GM21367 (cell line): ENCODE measurements around the gene ATRNL1.
"Not testable (repeated sequence)": the region's sequence is repeated elsewhere in the genome, so short reads cannot be mapped to it uniquely, and the experiment has no call there.

Experiments used
- ATAC-seq: cut with Tn5 transposase; IDR thresholded peaks from one replicate; pipeline ENCODE4 v1.9.1; 2021; ENCODE audit not compliant: unreplicated experiment

Gene ATRNL1

DNA sequence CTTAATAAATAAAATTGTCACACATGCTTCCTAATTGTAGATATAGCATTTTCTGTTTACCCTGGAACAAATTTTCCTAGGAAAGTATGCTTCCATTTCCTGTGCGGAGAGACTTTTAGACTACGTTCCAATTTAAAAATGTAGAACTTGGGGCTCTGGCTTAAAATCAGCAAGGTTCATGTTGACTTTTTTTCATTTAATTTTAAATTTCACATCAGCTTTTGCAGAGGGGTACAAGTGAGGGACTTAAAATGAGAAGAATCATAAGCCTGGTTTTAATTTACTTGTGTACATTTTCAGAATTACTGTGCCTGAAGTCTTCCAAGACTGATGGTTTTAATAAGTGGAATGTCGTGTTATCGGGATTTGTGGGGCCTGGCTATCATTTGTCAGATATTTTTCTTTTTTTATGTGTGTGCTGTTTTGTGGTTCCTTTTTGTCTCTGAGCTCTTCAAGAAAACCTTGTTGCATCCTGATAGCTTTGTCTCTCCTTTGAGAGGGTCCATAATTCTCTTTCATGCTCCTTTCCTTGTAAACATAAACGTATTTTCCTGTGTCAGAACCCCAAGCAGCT is 8.8 kb upstream of the ATRNL1 start:
- no peak for ATAC-seq

GRCh38 chr10:115091161-115091560 is 2.0 kb upstream of the ATRNL1 start:
- ATAC-seq: no peak

GRCh38 chr10:115092258-115092554 is 959 bp upstream of the ATRNL1 start:
- peak; percentile 7 for ATAC-seq

DNA sequence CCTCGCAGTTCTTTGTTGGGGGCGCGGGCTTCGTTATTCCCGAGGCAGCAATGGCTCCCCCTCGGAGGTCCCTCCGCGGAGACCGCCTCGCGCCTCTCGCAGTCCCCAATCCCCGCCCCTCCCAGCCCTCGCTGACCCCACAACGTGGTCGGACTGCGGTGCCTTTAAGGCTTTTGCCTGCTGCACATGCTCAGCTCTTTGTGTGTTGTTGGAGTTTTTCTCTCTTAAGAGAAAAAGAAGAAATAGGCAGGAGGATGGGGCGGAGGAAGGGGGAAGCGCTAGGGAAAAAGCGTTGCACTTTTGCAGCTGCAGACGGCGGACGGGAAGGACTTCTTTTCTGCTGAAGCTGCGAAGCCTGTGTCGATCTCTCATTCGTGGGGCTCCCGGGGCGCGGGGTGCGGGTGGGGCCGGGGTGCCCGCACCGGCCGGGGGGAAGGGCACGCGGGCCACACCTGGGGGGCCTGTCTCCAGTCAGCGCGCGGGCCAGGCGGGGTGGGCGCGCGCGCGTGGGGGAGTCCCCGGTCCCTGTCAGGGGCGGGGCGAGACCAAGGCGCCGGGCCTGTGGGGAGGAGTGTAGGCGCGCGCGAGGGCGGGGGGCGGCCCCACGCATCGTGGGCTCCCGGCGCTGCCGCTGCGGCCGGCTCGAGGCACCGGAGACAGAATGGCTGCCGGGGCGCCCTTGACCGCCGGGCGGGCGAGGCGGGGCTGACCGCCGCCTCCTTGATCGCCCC is 445 bp upstream of the ATRNL1 start:
- peak; percentile 74 for ATAC-seq

- ATAC-seq: peak; percentile 46
Observed at GRCh38 chr10:115093776-115094408, 727 bp downstream of the ATRNL1 start.

DNA sequence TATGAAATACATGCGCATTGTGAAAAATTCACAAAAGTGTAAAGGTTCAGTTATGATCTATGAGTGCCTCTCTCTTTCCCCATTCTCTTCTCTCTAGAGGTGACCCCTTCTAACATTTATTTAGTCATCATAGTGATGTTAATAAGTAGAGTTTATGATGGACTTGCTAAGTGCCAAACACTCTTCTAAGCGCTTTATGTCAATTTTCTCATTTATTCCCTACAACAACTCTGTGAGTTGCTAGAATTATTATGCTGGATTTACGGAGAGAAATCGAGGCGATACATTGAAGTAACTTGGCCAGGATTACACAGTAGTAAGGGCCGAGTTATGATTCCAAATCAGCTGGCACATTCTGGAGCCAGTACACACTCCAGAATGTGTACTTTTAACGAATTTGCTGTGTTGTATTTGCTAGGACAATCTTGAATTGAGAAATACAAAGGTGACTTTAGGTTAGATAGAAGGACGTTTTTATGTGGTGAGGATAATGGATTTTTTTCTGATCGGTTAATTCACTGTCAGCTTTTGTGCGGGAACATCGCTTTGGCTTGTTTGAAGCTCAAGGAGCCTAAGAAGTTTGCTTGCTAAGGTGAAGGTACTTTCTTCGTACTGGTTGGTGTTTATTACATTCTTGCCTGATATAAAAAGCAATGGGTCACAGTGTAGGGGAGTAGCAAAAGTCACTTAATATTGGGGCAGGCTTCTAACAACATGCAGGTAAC is 1.4 kb downstream of the ATRNL1 start:
- no peak for ATAC-seq

GRCh38 chr10:115095758-115096157 is 2.6 kb downstream of the ATRNL1 start:
- ATAC-seq: no peak

DNA sequence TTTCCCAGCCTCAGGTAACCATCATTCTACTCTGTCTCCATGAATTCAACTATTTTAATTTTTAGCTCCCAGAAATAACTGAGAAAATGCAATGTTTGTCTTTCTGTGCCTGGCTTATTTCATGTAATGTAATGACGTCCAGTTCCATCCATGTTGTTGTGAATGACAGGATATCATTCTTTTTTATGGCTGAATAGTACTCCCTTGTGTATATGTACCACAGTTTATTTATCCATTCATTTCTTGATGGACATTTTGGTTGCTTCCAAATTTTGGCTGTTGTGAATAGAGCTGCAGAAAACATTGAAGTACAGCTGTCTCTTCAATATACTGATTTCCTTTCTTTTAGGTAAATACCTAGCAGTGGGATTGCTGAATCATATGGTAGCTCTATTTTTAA is 10.5 kb downstream of the ATRNL1 start:
- ATAC-seq: no peak

- not testable (repeated sequence) for ATAC-seq
Observed at GRCh38 chr10:115105411-115105810, 12.2 kb downstream of the ATRNL1 start.

DNA sequence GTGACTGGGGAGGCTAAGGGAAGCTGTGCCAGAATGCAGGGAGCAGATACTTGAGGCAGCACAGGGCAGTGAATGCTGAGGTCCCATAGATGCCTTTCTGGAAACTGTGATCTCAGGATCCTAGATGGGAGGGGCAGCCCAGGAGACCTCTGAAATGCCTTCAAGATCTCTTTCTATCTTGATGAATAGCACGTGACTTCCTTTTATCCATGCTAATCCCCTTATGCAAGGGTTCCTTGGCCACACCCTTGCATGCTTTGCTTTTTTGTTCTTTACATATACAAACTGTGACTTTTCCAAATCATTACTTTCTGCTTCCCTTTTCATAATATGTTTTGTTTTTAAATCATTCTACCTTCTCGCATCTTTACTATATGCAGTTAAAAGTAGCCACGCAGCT is 14.7 kb downstream of the ATRNL1 start:
- ATAC-seq: no peak

DNA sequence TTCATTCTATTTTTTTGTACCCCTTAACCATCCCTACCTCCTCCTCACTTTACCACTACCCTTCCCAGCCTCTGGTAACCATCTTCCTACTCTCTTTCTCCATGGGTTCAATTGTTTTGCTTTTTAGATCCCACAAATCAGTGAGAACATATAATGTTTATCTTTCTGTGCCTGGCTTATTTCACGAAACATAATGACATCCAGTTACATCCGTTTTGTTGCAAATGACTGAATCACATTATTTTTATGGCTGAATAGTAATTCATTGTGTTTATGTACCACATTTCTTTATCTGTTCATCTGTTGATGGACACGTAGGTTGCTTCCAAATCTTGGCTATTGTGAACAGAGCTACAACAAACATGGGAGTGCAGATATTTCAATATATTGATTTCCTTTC is 24.1 kb downstream of the ATRNL1 start:
- ATAC-seq: no peak

GRCh38 chr10:115118346-115118745 is 25.2 kb downstream of the ATRNL1 start:
- ATAC-seq: no peak

GRCh38 chr10:115125505-115125904 is 32.3 kb downstream of the ATRNL1 start:
- no peak for ATAC-seq

GRCh38 chr10:115129752-115130151 is 36.6 kb downstream of the ATRNL1 start:
- ATAC-seq: no peak

DNA sequence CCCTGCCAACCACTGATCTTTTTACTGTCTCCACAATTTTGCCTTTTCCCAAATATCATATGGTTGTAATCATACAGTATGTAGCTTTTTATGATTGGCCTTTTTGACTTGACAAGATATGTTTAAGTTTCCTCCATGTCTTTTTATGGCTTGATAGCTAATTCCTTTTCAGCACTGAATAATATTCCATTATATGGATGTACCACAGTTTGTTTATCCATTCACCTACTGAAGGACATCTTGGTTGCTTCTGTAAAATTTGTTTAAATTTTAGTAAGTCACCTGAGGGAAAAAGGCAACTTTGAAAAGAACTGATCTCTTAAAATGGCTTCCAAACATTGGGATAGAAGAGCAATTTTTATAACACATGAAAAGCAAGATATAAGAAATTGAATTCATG is 43.5 kb downstream of the ATRNL1 start:
- ATAC-seq: no peak

GRCh38 chr10:115141254-115141653 is 48.1 kb downstream of the ATRNL1 start:
- no peak for ATAC-seq

DNA sequence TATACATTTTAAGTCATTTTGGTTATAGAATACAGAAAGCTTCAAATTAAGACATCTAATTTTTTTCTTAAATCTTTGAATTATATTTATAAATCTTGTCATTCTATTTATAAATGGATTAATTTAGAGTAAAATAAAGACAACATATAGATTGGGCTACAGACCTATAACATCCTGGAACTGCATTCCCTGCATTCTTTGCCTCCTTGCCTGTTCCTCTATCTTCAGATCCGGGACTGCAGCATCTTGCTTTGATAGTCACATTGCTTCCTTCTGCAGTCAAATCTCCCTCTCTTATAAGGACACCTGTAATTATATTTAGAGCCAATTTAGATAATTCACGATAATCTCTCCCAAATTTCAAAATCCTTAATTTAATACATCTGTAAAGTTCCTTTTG is 64.2 kb downstream of the ATRNL1 start:
- ATAC-seq: no peak

DNA sequence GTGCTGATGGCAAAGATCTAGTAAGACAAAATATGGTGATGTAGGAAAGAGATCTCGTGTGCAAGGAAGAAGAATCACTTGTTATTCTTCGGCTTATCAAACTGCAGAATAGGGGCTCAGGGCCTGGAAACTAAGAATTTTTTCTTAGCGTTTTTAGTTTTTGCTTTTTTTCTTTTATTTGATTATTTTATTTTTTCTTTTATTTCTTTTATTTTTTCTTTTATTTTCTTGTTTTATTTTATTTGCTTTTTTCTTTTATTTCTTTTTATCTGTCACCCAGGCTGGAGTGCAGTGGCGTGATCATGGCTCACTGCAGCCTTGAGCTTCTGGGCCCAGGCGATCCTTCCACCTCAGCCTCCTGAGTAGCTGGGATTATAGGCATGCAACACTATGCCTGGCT is 70.0 kb downstream of the ATRNL1 start:
- ATAC-seq: no peak

GRCh38 chr10:115164220-115164619 is 71.1 kb downstream of the ATRNL1 start:
- ATAC-seq: no peak

DNA sequence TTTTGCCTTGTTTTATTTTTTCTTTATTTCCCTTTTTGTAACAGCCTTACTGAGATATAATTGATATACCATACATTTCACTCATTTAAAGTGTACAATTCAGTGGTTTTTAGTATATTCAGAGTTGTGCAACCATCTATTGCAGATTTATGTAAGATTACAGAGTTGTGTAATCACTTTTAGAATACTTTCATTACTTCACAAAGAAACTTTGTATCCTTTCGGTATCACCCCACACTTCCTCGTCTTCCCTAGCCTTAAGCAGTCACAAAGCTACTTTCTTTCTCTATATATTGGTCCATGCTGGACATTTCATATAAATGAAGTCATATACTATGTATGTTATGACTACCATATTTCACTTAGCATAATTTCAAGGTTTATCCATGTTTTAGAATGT is 74.6 kb downstream of the ATRNL1 start:
- ATAC-seq: no peak

DNA sequence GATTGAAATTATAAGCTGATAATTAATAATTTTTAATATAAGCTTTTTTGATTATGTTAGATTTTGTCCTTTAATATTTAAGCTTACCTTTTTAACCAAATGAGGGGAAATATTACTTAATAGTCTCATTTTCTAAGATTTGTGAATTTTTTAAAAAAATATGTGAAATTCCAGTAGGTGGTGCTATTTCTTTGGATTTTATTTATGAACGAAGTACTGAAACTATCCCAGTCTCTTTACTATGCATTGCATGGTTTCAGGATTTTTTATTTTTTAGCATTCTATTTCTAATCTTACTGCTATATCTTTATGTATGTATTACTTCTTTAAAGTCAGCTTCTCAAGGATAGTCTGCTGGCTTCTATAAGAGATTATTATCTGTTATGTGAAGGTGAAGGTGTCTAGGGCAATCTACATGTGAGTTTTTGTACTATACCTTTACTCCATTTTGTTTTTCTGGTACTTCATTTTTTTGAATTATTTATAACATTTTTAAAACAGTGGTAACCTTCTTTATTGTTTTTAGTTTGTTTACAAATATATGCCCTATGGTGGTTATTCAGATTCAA is 78.3 kb downstream of the ATRNL1 start:
- ATAC-seq: no peak
